ENCODE results near the gene NFKBIE. TPM values are rescaled to one million over a fixed set of nuclear protein-coding genes. Genes with fewer than 3 reads are reported as not detected.

NFKBIE gene
- total and polyA plus RNA-seq, 5 donors from 2014 or later: 3.6 to 53.8 (median 6.1) TPM

GRCh38 chr6:44253307-44254101 is 11.8 kb downstream of the NFKBIE start:
- Histone ChIP-seq H3K36me3 (ENCODE audit: control insufficient read depth, insufficient read depth, low read length) (peaks cover 70% of the 10 kb centered on the region), H3K27me3 (ENCODE audit: control insufficient read depth, insufficient read depth, low read length) (no peaks in the 10 kb centered on the region), H3K4me3 (ENCODE audit: low read depth, low read length) (no peak overlapping the region), H3K27ac (ENCODE audit: insufficient read depth, low read length, poor library complexity, severe bottlenecking) (no peak overlapping the region), H3K4me1 (ENCODE audit: control insufficient read depth, insufficient read depth, low read length, poor library complexity, severe bottlenecking) (peaks cover 38% of the 10 kb centered on the region), H3K9me3 (ENCODE audit: control insufficient read depth in 2 of 2, low read length in 2 of 2) (no peaks in the 10 kb centered on the region)
- no peaks in the 10 kb centered on the region for H3K9me3 Mint-ChIP-seq
- ATAC-seq (ENCODE audit: low read depth in 2 of 2) (no peak), DNase-seq (peak; percentile 51 to 61 (median 58))
- H3K4me3 Mint-ChIP-seq: peak overlapping the region in 3 of 4 donors; percentile 20 to 98 (median 85)
- H3K4me1 Mint-ChIP-seq: peaks cover 11 to 89% (median 55%) of the 10 kb centered on the region in 4 donors
- no peaks in the 10 kb centered on the region for H3K27me3 Mint-ChIP-seq
- peaks cover 46% of the 10 kb centered on the region for H3K36me3 Mint-ChIP-seq
- H3K27ac Mint-ChIP-seq: peak overlapping the region in 1 of 3 donors; percentile 67

- no peak for ATAC-seq (ENCODE audit: low read depth in 2 of 2)
- peaks cover 71% of the 10 kb centered on the region for H3K36me3 ChIP-seq (ENCODE audit: control insufficient read depth, insufficient read depth, low read length)
- Mint-ChIP-seq H3K4me1 (peaks cover 13 to 88% (median 56%) of the 10 kb centered on the region in 4 donors), H3K27ac (peak overlapping the region in 1 of 3 donors; percentile 94), H3K36me3 (peaks cover 50% of the 10 kb centered on the region), H3K9me3 (no peaks in the 10 kb centered on the region), H3K27me3 (peaks cover 4% of the 10 kb centered on the region), H3K4me3 (peak overlapping the region in 2 of 4 donors; percentile 52 to 98)
- peaks cover 37% of the 10 kb centered on the region for H3K4me1 ChIP-seq (ENCODE audit: control insufficient read depth, insufficient read depth, low read length, poor library complexity, severe bottlenecking)
- H3K9me3 ChIP-seq (ENCODE audit: control insufficient read depth in 2 of 2, low read length in 2 of 2): no peaks in the 10 kb centered on the region
- no peak overlapping the region for H3K27ac ChIP-seq (ENCODE audit: insufficient read depth, low read length, poor library complexity, severe bottlenecking)
- no peaks in the 10 kb centered on the region for H3K27me3 ChIP-seq (ENCODE audit: control insufficient read depth, insufficient read depth, low read length)
- no peak overlapping the region for H3K4me3 ChIP-seq (ENCODE audit: low read depth, low read length)
- no peak for DNase-seq
Observed at GRCh38 chr6:44251576-44252524, 13.5 kb downstream of the NFKBIE start.

GRCh38 chr6:44250718-44251123 is 14.6 kb downstream of the NFKBIE start:
- peaks cover 53% of the 10 kb centered on the region for H3K36me3 Mint-ChIP-seq
- H3K27ac Mint-ChIP-seq: peak overlapping the region in 1 of 3 donors; percentile 34
- Histone ChIP-seq H3K36me3 (ENCODE audit: control insufficient read depth, insufficient read depth, low read length) (peaks cover 69% of the 10 kb centered on the region), H3K4me1 (ENCODE audit: control insufficient read depth, insufficient read depth, low read length, poor library complexity, severe bottlenecking) (peaks cover 32% of the 10 kb centered on the region), H3K4me3 (ENCODE audit: low read depth, low read length) (no peak overlapping the region), H3K27ac (ENCODE audit: insufficient read depth, low read length, poor library complexity, severe bottlenecking) (no peak overlapping the region), H3K27me3 (ENCODE audit: control insufficient read depth, insufficient read depth, low read length) (no peaks in the 10 kb centered on the region), H3K9me3 (ENCODE audit: control insufficient read depth in 2 of 2, low read length in 2 of 2) (no peaks in the 10 kb centered on the region)
- peak overlapping the region in 1 of 4 donors; percentile 98 for H3K4me3 Mint-ChIP-seq
- ATAC-seq (ENCODE audit: low read depth in 2 of 2) (no peak), DNase-seq (no peak)
- peaks cover 8% of the 10 kb centered on the region for H3K27me3 Mint-ChIP-seq
- H3K4me1 Mint-ChIP-seq: peaks cover 13 to 82% (median 49%) of the 10 kb centered on the region in 4 donors
- H3K9me3 Mint-ChIP-seq: no peaks in the 10 kb centered on the region

GRCh38 chr6:44250067-44250717 is 15.2 kb downstream of the NFKBIE start:
- DNase-seq: no peak
- Histone ChIP-seq H3K27me3 (ENCODE audit: control insufficient read depth, insufficient read depth, low read length) (no peaks in the 10 kb centered on the region), H3K4me3 (ENCODE audit: low read depth, low read length) (no peak overlapping the region), H3K36me3 (ENCODE audit: control insufficient read depth, insufficient read depth, low read length) (peaks cover 67% of the 10 kb centered on the region), H3K9me3 (ENCODE audit: control insufficient read depth in 2 of 2, low read length in 2 of 2) (no peaks in the 10 kb centered on the region), H3K4me1 (ENCODE audit: control insufficient read depth, insufficient read depth, low read length, poor library complexity, severe bottlenecking) (peaks cover 29% of the 10 kb centered on the region), H3K27ac (ENCODE audit: insufficient read depth, low read length, poor library complexity, severe bottlenecking) (peak overlapping the region; percentile 11)
- Mint-ChIP-seq H3K4me1 (peaks cover 13 to 82% (median 48%) of the 10 kb centered on the region in 4 donors), H3K27me3 (peaks cover 8% of the 10 kb centered on the region), H3K9me3 (no peaks in the 10 kb centered on the region), H3K27ac (peak overlapping the region in 1 of 3 donors; percentile 34), H3K4me3 (peak overlapping the region; percentile 58 to 98 (median 82)), H3K36me3 (peaks cover 53% of the 10 kb centered on the region)
- ATAC-seq (ENCODE audit: low read depth in 2 of 2): no peak

- DNase-seq (no peak), ATAC-seq (ENCODE audit: low read depth in 2 of 2) (no peak)
- no peaks in the 10 kb centered on the region for H3K9me3 ChIP-seq (ENCODE audit: control insufficient read depth in 2 of 2, low read length in 2 of 2)
- peaks cover 13 to 76% (median 43%) of the 10 kb centered on the region in 4 donors for H3K4me1 Mint-ChIP-seq
- H3K27ac ChIP-seq (ENCODE audit: insufficient read depth, low read length, poor library complexity, severe bottlenecking): peak overlapping the region; percentile 97
- peaks cover 48% of the 10 kb centered on the region for H3K36me3 Mint-ChIP-seq
- no peaks in the 10 kb centered on the region for H3K9me3 Mint-ChIP-seq
- H3K27me3 Mint-ChIP-seq: peaks cover 8% of the 10 kb centered on the region
- H3K4me3 Mint-ChIP-seq: peak overlapping the region; percentile 95 to 98 (median 98)
- peaks cover 58% of the 10 kb centered on the region for H3K36me3 ChIP-seq (ENCODE audit: control insufficient read depth, insufficient read depth, low read length)
- peak overlapping the region; percentile 93 to 98 (median 95) for H3K27ac Mint-ChIP-seq
- H3K27me3 ChIP-seq (ENCODE audit: control insufficient read depth, insufficient read depth, low read length): no peaks in the 10 kb centered on the region
- H3K4me1 ChIP-seq (ENCODE audit: control insufficient read depth, insufficient read depth, low read length, poor library complexity, severe bottlenecking): peaks cover 28% of the 10 kb centered on the region
- peak overlapping the region; percentile 95 for H3K4me3 ChIP-seq (ENCODE audit: low read depth, low read length)
Observed at GRCh38 chr6:44249082-44249748, 16.1 kb downstream of the NFKBIE start.

- Histone ChIP-seq H3K9me3 (ENCODE audit: control insufficient read depth in 2 of 2, low read length in 2 of 2) (no peaks in the 10 kb centered on the region), H3K27me3 (ENCODE audit: control insufficient read depth, insufficient read depth, low read length) (no peaks in the 10 kb centered on the region), H3K4me1 (ENCODE audit: control insufficient read depth, insufficient read depth, low read length, poor library complexity, severe bottlenecking) (peaks cover 28% of the 10 kb centered on the region), H3K27ac (ENCODE audit: insufficient read depth, low read length, poor library complexity, severe bottlenecking) (peak overlapping the region; percentile 97), H3K36me3 (ENCODE audit: control insufficient read depth, insufficient read depth, low read length) (peaks cover 51% of the 10 kb centered on the region), H3K4me3 (ENCODE audit: low read depth, low read length) (peak overlapping the region; percentile 95)
- Mint-ChIP-seq H3K36me3 (peaks cover 45% of the 10 kb centered on the region), H3K4me3 (peak overlapping the region; percentile 95 to 98 (median 98)), H3K27me3 (peaks cover 8% of the 10 kb centered on the region), H3K4me1 (peaks cover 13 to 72% (median 41%) of the 10 kb centered on the region in 4 donors), H3K9me3 (no peaks in the 10 kb centered on the region), H3K27ac (peak overlapping the region; percentile 93 to 98 (median 95))
- ATAC-seq (ENCODE audit: low read depth in 2 of 2) (no peak), DNase-seq (no peak)
Observed at GRCh38 chr6:44248579-44248978, 16.8 kb downstream of the NFKBIE start.
